Activated B cell treated with CpG ODN at 0.5 μM for 24 hours (primary cell): ENCODE data around the gene AGBL4. TPM values are rescaled to one million over a fixed set of nuclear protein-coding genes. Genes with fewer than 3 reads are reported as not detected.

Source experiments
- ATAC-seq: fragments of 200-7000 bp; cut with Tn5 transposase; one replicate; pipeline ENCODE4 v1.10.0; 2021; ENCODE audit warnings: low read depth, mild to moderate bottlenecking, moderate library complexity
- CTCF ChIA-PET: fragments of 350-600 bp; sonication (Branson Sonifier 250); formaldehyde crosslinking; loops from one replicate; lab custom pipeline; 2021; ENCODE audit warnings: antibody characterized with exemption; lab: Charles Lee
- POLR2A ChIA-PET: fragments of 350-600 bp; sonication (Branson Sonifier 250); formaldehyde crosslinking; loops from one replicate; lab custom pipeline; 2021; ENCODE audit warnings: antibody characterized with exemption; lab: Charles Lee
- DNase-seq: peaks from one replicate; pipeline ENCODE4 v3.0.0; 2022
- H3K27ac Mint-ChIP-seq: one replicate; pipeline ENCODE4 v1.8.0; 2020; ENCODE audit warnings: mixed read lengths
- H3K27me3 Mint-ChIP-seq: one replicate; pipeline ENCODE4 v1.8.0; 2021; ENCODE audit warnings: mixed read lengths
- H3K36me3 Mint-ChIP-seq: one replicate; pipeline ENCODE4 v1.8.0; 2021; ENCODE audit warnings: low read depth, mixed read lengths
- H3K4me1 Mint-ChIP-seq: one replicate; pipeline ENCODE4 v1.8.0; 2021; ENCODE audit warnings: mixed read lengths
- H3K4me3 Mint-ChIP-seq: one replicate; pipeline ENCODE4 v1.8.0; 2020; ENCODE audit warnings: mild to moderate bottlenecking, mixed read lengths
- H3K9me3 Mint-ChIP-seq: one replicate; pipeline ENCODE4 v1.8.0; 2020; ENCODE audit warnings: mixed read lengths
- CTCF ChIP-seq: fragments of 200-600 bp; IDR thresholded peaks from one replicate; pipeline ENCODE4 v1.8.0; 2022; ENCODE audit warnings: antibody characterized with exemption, mild to moderate bottlenecking
- intact Hi-C: fragments of 100-400 bp; cut with micrococcal nuclease; formaldehyde crosslinking; loops from one replicate; pipeline ENCODE4 v1.15.1; 2024
- total RNA-seq: library from RNA; stranded (reverse); gene quantifications from 2 replicates; pipeline ENCODE4 v1.2.3, GENCODE V29; 2022

Gene AGBL4
- total RNA-seq, 1 donor from 2014 or later: 0.24 TPM

GRCh38 chr1:48841966-48842365 is 1181.8 kb downstream of the AGBL4 start:
- Mint-ChIP-seq H3K27me3 (peaks cover 2% of the 10 kb centered on the region), H3K36me3 (no peaks in the 10 kb centered on the region), H3K4me1 (no peaks in the 10 kb centered on the region), H3K9me3 (no peaks in the 10 kb centered on the region), H3K4me3 (no peak overlapping the region), H3K27ac (no peak overlapping the region)
- no peak for ATAC-seq
- ChIA-PET CTCF (interaction anchor here (1.0 kb wide), 1 partner anchor 24 kb away, joined by 3 read pairs; no protein-coding TSS in a partner anchor), POLR2A (no interaction called here)
- DNase-seq: no peak
- intact Hi-C loops: no loop called here
- no peak for TF ChIP-seq CTCF

- peaks cover 4% of the 10 kb centered on the region for H3K27me3 Mint-ChIP-seq
- no peak for DNase-seq
Measured at GRCh38 chr1:48841461-48841860, 1182.3 kb downstream of the AGBL4 start.

GRCh38 chr1:48831120-48831978 is 1192.4 kb downstream of the AGBL4 start:
- TF ChIP-seq CTCF: no peak
- ChIA-PET POLR2A (no interaction called here), CTCF (interaction anchor here (1.4 kb wide), 1 partner anchor 14 kb away, joined by 5 read pairs; no protein-coding TSS in a partner anchor)
- H3K27me3 Mint-ChIP-seq: peaks cover 21% of the 10 kb centered on the region
- no peaks in the 10 kb centered on the region for H3K36me3 Mint-ChIP-seq
- no peak overlapping the region for H3K4me3 Mint-ChIP-seq
- ATAC-seq: no peak
- H3K27ac Mint-ChIP-seq: no peak overlapping the region
- no peak for DNase-seq
- intact Hi-C loops: no loop called here
- no peaks in the 10 kb centered on the region for H3K4me1 Mint-ChIP-seq
- H3K9me3 Mint-ChIP-seq: no peaks in the 10 kb centered on the region

More at GRCh38 chr1:48841461-48841860, 1182.3 kb downstream of the AGBL4 start:
- CTCF ChIA-PET: interaction anchor here (1.0 to 1.5 kb wide), 2 partner anchors 24 to 164 kb away, joined by 3 to 5 read pairs; no protein-coding TSS in a partner anchor
- intact Hi-C loops: no loop called here
- POLR2A ChIA-PET: no interaction called here
- Mint-ChIP-seq H3K36me3 (no peaks in the 10 kb centered on the region), H3K4me3 (no peak overlapping the region), H3K4me1 (no peaks in the 10 kb centered on the region), H3K9me3 (no peaks in the 10 kb centered on the region), H3K27ac (no peak overlapping the region)
- ATAC-seq: no peak
- no peak for TF ChIP-seq CTCF

- ATAC-seq (no peak), DNase-seq (no peak)
- ChIA-PET CTCF (interaction anchor here (1.4 kb wide), 1 partner anchor 13 kb away, joined by 5 read pairs; no protein-coding TSS in a partner anchor), POLR2A (no interaction called here)
- no peak overlapping the region for H3K4me3 Mint-ChIP-seq
- H3K36me3 Mint-ChIP-seq: no peaks in the 10 kb centered on the region
- no peaks in the 10 kb centered on the region for H3K9me3 Mint-ChIP-seq
- no peak overlapping the region for H3K27ac Mint-ChIP-seq
- no peaks in the 10 kb centered on the region for H3K4me1 Mint-ChIP-seq
- TF ChIP-seq CTCF: no peak
- H3K27me3 Mint-ChIP-seq: peaks cover 17% of the 10 kb centered on the region
- intact Hi-C loops: no loop called here
Measured at GRCh38 chr1:48830715-48831114, 1193.0 kb downstream of the AGBL4 start.

- POLR2A ChIA-PET: no interaction called here
- ATAC-seq (no peak), DNase-seq (no peak)
- H3K4me1 Mint-ChIP-seq: no peaks in the 10 kb centered on the region
- no peak overlapping the region for H3K4me3 Mint-ChIP-seq
- peaks cover 13% of the 10 kb centered on the region for H3K27me3 Mint-ChIP-seq
- CTCF ChIA-PET: no interaction called here
- intact Hi-C loops: no loop called here
- H3K9me3 Mint-ChIP-seq: no peaks in the 10 kb centered on the region
- no peaks in the 10 kb centered on the region for H3K36me3 Mint-ChIP-seq
- no peak for TF ChIP-seq CTCF
- H3K27ac Mint-ChIP-seq: no peak overlapping the region
Measured at GRCh38 chr1:48829446-48829845, 1194.3 kb downstream of the AGBL4 start.
